Loucy (cell line): ENCODE data around the gene SPOCK1.

Experiments
- H2AFZ ChIP-seq: fragments of 200-600 bp; sonication (generic); 2 replicates; pipeline ENCODE4 v1.6.0; 2016; ENCODE audit warnings: antibody characterized with exemption, mild to moderate bottlenecking, low read length, moderate library complexity
- H3F3A ChIP-seq: fragments of 200-600 bp; 2 replicates; pipeline ENCODE4 v1.6.0; 2016; ENCODE audit warnings: antibody characterized with exemption, low read depth, mild to moderate bottlenecking
- H3K27me3 ChIP-seq: fragments of 200-600 bp; sonication (generic); 2 replicates; pipeline ENCODE4 v1.6.1; 2014; ENCODE audit warnings: low read length, mild to moderate bottlenecking; ENCODE audit not compliant: insufficient read depth, poor library complexity, severe bottlenecking
- H3K36me3 ChIP-seq: fragments of 200-600 bp; sonication (generic); 2 replicates; pipeline ENCODE4 v1.6.1; 2016; ENCODE audit warnings: low read length; ENCODE audit not compliant: insufficient read depth
- H3K4me1 ChIP-seq: fragments of 200-600 bp; sonication (generic); 2 replicates; pipeline ENCODE4 v1.5.1; 2014; ENCODE audit warnings: low read length, mild to moderate bottlenecking; ENCODE audit not compliant: insufficient read depth, poor library complexity, severe bottlenecking
- H3K4me2 ChIP-seq: fragments of 200-600 bp; sonication (generic); 2 replicates; pipeline ENCODE4 v1.6.0; 2014; ENCODE audit warnings: antibody characterized with exemption, low read length, low read depth, mild to moderate bottlenecking; ENCODE audit not compliant: poor library complexity, severe bottlenecking
- H3K4me3 ChIP-seq: fragments of 200-600 bp; sonication (generic); 2 replicates; pipeline ENCODE4 v1.5.1; 2014; ENCODE audit warnings: low read length, mild to moderate bottlenecking, mixed read lengths; ENCODE audit not compliant: poor library complexity, severe bottlenecking
- H3K79me2 ChIP-seq: fragments of 200-600 bp; sonication (generic); 2 replicates; pipeline ENCODE4 v1.6.1; 2014; ENCODE audit warnings: low read length; ENCODE audit not compliant: insufficient read depth
- H3K9ac ChIP-seq: fragments of 200-600 bp; sonication (generic); 2 replicates; pipeline ENCODE4 v1.6.0; 2014; ENCODE audit warnings: mild to moderate bottlenecking, low read depth, low read length, moderate library complexity; ENCODE audit not compliant: poor library complexity, severe bottlenecking
- H3K9me2 ChIP-seq: fragments of 200-600 bp; sonication (generic); replicated peaks from 2 replicates; pipeline ENCODE4 v1.6.1; 2016; ENCODE audit warnings: low read depth, low read length, mixed read lengths
- H3K9me3 ChIP-seq: fragments of 200-600 bp; sonication (generic); 2 replicates; pipeline ENCODE4 v1.6.1; 2014; ENCODE audit warnings: mild to moderate bottlenecking, antibody characterized with exemption, low read length, low read depth; ENCODE audit not compliant: insufficient read depth
- H4K20me1 ChIP-seq: fragments of 200-600 bp; sonication (generic); 2 replicates; pipeline ENCODE4 v1.6.0; 2014; ENCODE audit warnings: antibody characterized with exemption, low read length, mild to moderate bottlenecking; ENCODE audit not compliant: insufficient read depth, poor library complexity, severe bottlenecking
- CTCF ChIP-seq: fragments of 200-600 bp; sonication (generic); conservative IDR thresholded peaks from 2 replicates; pipeline ENCODE4 v1.5.1; 2014; ENCODE audit warnings: mild to moderate bottlenecking, antibody characterized with exemption, low read length
- EZH2phosphoT487 ChIP-seq: fragments of 200-600 bp; IDR thresholded peaks from 2 replicates; pipeline ENCODE4 v1.6.1; 2018; ENCODE audit warnings: antibody characterized with exemption, mild to moderate bottlenecking, moderate library complexity, borderline replicate concordance

SPOCK1 gene

GRCh38 chr5:137374110-137374714 is 124.9 kb downstream of the SPOCK1 start:
- Histone ChIP-seq H3K9me2 (no peaks in the 10 kb centered on the region), H3K9me3 (no peaks in the 10 kb centered on the region), H3K36me3 (no peaks in the 10 kb centered on the region), H3K4me2 (no peak overlapping the region), H3K4me1 (no peaks in the 10 kb centered on the region), H2AFZ (no peak overlapping the region), H3K9ac (no peak overlapping the region), H3F3A (no peaks in the 10 kb centered on the region), H3K27me3 (no peaks in the 10 kb centered on the region), H3K4me3 (no peak overlapping the region), H4K20me1 (no peaks in the 10 kb centered on the region), H3K79me2 (no peaks in the 10 kb centered on the region)
- TF ChIP-seq CTCF (no peak), EZH2phosphoT487 (no peak)

- Histone ChIP-seq H3K36me3 (no peaks in the 10 kb centered on the region), H3K9me2 (no peaks in the 10 kb centered on the region), H3K4me1 (no peaks in the 10 kb centered on the region), H3F3A (no peaks in the 10 kb centered on the region), H4K20me1 (no peaks in the 10 kb centered on the region), H3K4me3 (no peak overlapping the region), H3K9me3 (no peaks in the 10 kb centered on the region), H3K79me2 (no peaks in the 10 kb centered on the region), H3K4me2 (no peak overlapping the region), H3K9ac (no peak overlapping the region), H2AFZ (no peak overlapping the region), H3K27me3 (no peaks in the 10 kb centered on the region)
- TF ChIP-seq CTCF (no peak), EZH2phosphoT487 (no peak)
These were observed 126.4 kb downstream of the SPOCK1 start for GRCh38 chr5:137372773-137373160.

- H3F3A ChIP-seq: no peaks in the 10 kb centered on the region
- no peak for TF ChIP-seq EZH2phosphoT487
- TF ChIP-seq CTCF: no peak
- no peak overlapping the region for H3K9ac ChIP-seq
- H3K4me1 ChIP-seq: no peaks in the 10 kb centered on the region
- no peak overlapping the region for H3K4me2 ChIP-seq
- H3K36me3 ChIP-seq: no peaks in the 10 kb centered on the region
- no peaks in the 10 kb centered on the region for H4K20me1 ChIP-seq
- no peaks in the 10 kb centered on the region for H3K9me2 ChIP-seq
- H3K27me3 ChIP-seq: no peaks in the 10 kb centered on the region
- no peaks in the 10 kb centered on the region for H3K79me2 ChIP-seq
- no peak overlapping the region for H3K4me3 ChIP-seq
- no peak overlapping the region for H2AFZ ChIP-seq
- no peaks in the 10 kb centered on the region for H3K9me3 ChIP-seq
These were observed 126.9 kb downstream of the SPOCK1 start for GRCh38 chr5:137372016-137372772.
